Gastrocnemius medialis (tissue), 4 donors: ENCODE measurements around the gene KLK13. TPM values are rescaled to one million over a fixed set of nuclear protein-coding genes. Genes with fewer than 3 reads are reported as not detected.

Experiments used
- ATAC-seq, 2 donors: fragments of 150-250 bp; one replicate each; pipeline ENCODE4 v1.9.1; 2016
- DNase-seq, 2 donors: peaks; one replicate each; pipeline ENCODE4 v3.0.0-alpha.2; 2019
- H3K27ac ChIP-seq, 4 donors: fragments of 200-600 bp; sonication (generic); 1 replicate in 1 of 4; 2 replicates in 3 of 4; pipeline ENCODE4 v1.5.1; 2016 to 2018; ENCODE audit warnings: mild to moderate bottlenecking in 2 of 4, moderate library complexity in 1 of 4
- H3K27me3 ChIP-seq, 3 donors: fragments of 200-600 bp; sonication (generic) in 2 of 3; 1 replicate in 1 of 3; 2 replicates in 2 of 3; pipeline versions ENCODE4 v1.5.1 to v1.6.0; 2016 to 2019; ENCODE audit warnings: mild to moderate bottlenecking in 1 of 3, moderate library complexity in 1 of 3
- H3K36me3 ChIP-seq, 2 donors: fragments of 200-600 bp; sonication (generic) in 1 of 2; one replicate each; pipeline ENCODE4 v1.5.1; 2017 to 2018
- H3K4me1 ChIP-seq, 2 donors: fragments of 200-600 bp; sonication (generic) in 1 of 2; one replicate each; pipeline ENCODE4 v1.5.1; 2016 to 2017; ENCODE audit warnings: mild to moderate bottlenecking in 2 of 2
- H3K4me3 ChIP-seq, 4 donors: fragments of 200-600 bp; sonication (generic) in 3 of 4; 1 replicate in 1 of 4; 2 replicates in 3 of 4; pipeline ENCODE4 v1.5.1; 2016 to 2019; ENCODE audit warnings: mild to moderate bottlenecking in 2 of 4
- H3K9me3 ChIP-seq, 3 donors: fragments of 200-600 bp; sonication (generic) in 2 of 3; 1 replicate in 1 of 3; 2 replicates in 2 of 3; pipeline ENCODE4 v1.5.1; 2016 to 2019
- POLR2A ChIP-seq, 2 donors: fragments of 450-650 bp; IDR thresholded peaks; one replicate each; pipeline ENCODE4 v1.6.1; 2017; ENCODE audit warnings: antibody characterized with exemption in 2 of 2, mild to moderate bottlenecking in 2 of 2, moderate library complexity in 2 of 2
- in situ Hi-C, 4 donors: fragments of 200-750 bp; cut with MboI; loops; one replicate each; pipeline versions ENCODE4 v1.15.0 to v1.8.0; 2017; ENCODE audit warnings: low sequenced_read_pairs in 4 of 4
- intact Hi-C: fragments of 100-400 bp; cut with DNase I; formaldehyde crosslinking; loops from one replicate; pipeline ENCODE4 v1.15.1; 2023; ENCODE audit warnings: low total_unique reads
- total RNA-seq, 4 donors: library from RNA; depleted of rRNA; stranded (reverse); fragments of >200 nt; gene quantifications; one replicate each; pipeline versions ENCODE4 v1.1.0 to v1.2.3, GENCODE V29; 2016
- TF ChIP-seq, protein P1 (sequence below), 5 experiments: fragments of 450-650 bp in 3 of 5; fragments of 200-600 bp in 2 of 5; sonication (generic) in 2 of 5; IDR thresholded peaks in 4 of 5; conservative IDR thresholded peaks in 1 of 5; 1 replicate in 4 of 5; 2 replicates in 1 of 5; pipeline ENCODE4 v1.5.1; 2016 to 2019; ENCODE audit warnings: antibody characterized with exemption in 5 of 5, mild to moderate bottlenecking in 3 of 5, moderate library complexity in 3 of 5

KLK13 gene
- total RNA-seq, 4 donors from 2014 or later: not detected

DNA sequence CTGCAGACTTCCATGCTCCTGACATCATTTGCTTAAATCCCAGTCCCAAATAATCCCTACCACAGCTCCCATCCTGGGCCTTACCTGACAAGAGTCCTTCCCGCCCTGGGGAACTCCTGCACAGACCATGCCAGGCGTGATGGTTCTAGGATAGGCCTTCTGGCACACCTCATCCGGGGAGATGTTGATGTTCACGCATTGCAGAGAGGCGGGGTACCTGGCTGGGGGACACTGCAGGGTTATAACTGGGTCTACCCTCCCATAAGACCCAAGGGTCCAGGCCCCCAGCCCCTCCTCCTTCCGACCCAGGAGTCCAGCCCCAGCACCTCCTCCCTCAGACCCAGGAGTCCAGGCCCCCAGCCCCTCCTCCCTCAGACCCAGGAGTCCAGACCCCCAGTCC is 13.8 kb upstream of the KLK13 start:
- H3K4me1 ChIP-seq: no peaks in the 10 kb centered on the region
- no peaks in the 10 kb centered on the region for H3K27me3 ChIP-seq
- H3K9me3 ChIP-seq: no peaks in the 10 kb centered on the region
- in situ Hi-C loops: no loop called here
- H3K4me3 ChIP-seq: no peak overlapping the region
- DNase-seq: no peak
- H3K36me3 ChIP-seq: no peaks in the 10 kb centered on the region
- no peak for ATAC-seq
- H3K27ac ChIP-seq: no peak overlapping the region
- TF ChIP-seq POLR2A (IDR thresholded peaks at IDR 0.05): no peak
- TF ChIP-seq, protein P1, sequence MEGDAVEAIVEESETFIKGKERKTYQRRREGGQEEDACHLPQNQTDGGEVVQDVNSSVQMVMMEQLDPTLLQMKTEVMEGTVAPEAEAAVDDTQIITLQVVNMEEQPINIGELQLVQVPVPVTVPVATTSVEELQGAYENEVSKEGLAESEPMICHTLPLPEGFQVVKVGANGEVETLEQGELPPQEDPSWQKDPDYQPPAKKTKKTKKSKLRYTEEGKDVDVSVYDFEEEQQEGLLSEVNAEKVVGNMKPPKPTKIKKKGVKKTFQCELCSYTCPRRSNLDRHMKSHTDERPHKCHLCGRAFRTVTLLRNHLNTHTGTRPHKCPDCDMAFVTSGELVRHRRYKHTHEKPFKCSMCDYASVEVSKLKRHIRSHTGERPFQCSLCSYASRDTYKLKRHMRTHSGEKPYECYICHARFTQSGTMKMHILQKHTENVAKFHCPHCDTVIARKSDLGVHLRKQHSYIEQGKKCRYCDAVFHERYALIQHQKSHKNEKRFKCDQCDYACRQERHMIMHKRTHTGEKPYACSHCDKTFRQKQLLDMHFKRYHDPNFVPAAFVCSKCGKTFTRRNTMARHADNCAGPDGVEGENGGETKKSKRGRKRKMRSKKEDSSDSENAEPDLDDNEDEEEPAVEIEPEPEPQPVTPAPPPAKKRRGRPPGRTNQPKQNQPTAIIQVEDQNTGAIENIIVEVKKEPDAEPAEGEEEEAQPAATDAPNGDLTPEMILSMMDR (IDR thresholded peaks at IDR 0.05 in 4 of 5, conservative IDR thresholded peaks at IDR 0.05 in 1 of 5): no peak
- intact Hi-C loops: no loop called here

DNA sequence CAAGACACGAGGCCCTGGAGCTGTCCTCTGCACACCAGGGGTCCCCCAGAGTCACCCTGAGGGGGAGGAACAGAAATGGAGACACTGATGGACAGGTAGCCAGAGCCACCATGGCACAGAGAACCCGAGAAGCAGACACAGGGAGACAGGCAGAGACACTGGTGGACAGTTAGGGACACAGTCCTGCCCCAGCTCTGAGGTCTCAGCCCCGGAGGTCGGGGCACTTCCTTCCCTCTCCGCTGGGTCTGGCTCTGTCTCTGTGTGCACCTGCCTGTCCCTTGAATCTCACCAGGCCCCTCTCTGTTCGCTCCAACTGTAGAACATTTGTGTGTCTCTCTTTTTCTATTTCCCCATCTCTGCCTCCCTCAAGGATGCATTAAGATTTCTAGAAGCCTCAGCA is 13.2 kb upstream of the KLK13 start:
- H3K4me1 ChIP-seq: no peaks in the 10 kb centered on the region
- DNase-seq: no peak
- ATAC-seq: no peak
- intact Hi-C loops: no loop called here
- in situ Hi-C loops: no loop called here
- no peak overlapping the region for H3K4me3 ChIP-seq
- peaks cover 0 to under 1% (median 0%) of the 10 kb centered on the region in 3 donors for H3K27me3 ChIP-seq
- no peaks in the 10 kb centered on the region for H3K9me3 ChIP-seq
- H3K27ac ChIP-seq: no peak overlapping the region
- no peak for TF ChIP-seq POLR2A (IDR thresholded peaks at IDR 0.05)
- TF ChIP-seq, protein P1 (IDR thresholded peaks at IDR 0.05 in 4 of 5, conservative IDR thresholded peaks at IDR 0.05 in 1 of 5): no peak
- H3K36me3 ChIP-seq: no peaks in the 10 kb centered on the region

DNA sequence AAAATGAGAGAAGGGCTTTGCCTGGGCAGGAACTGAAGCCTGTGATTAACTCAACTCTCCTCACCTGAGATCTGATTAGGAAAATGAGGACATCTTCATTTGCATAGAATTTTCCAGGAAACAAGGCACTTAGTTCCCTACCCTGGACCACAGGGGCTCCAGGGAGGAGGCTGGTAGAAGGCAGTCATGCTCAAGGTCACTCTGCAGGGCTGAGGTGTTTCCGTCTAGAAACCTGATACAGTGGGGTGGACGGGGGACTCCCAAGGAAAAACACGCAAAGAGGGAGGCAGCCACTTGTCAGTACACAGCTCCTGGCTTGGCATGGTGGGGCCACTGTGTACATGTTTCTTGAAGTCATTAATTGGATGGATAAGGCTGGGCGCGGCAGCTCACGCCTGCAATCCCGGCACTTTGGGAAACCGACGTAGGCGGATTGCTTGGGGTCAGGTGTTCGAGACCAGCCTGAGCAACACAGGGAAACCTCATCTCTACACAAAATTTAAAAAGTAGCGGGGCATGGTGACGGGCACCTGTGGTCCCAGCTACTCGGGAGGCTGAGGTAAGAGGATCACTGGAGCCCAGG is 11.8 kb upstream of the KLK13 start:
- H3K36me3 ChIP-seq: no peaks in the 10 kb centered on the region
- TF ChIP-seq, protein P1 (IDR thresholded peaks at IDR 0.05 in 4 of 5, conservative IDR thresholded peaks at IDR 0.05 in 1 of 5): no peak
- no peak for TF ChIP-seq POLR2A (IDR thresholded peaks at IDR 0.05)
- H3K4me1 ChIP-seq: no peaks in the 10 kb centered on the region
- intact Hi-C loops (no loop called here), in situ Hi-C loops (no loop called here)
- no peaks in the 10 kb centered on the region for H3K9me3 ChIP-seq
- H3K4me3 ChIP-seq: no peak overlapping the region
- ATAC-seq (no peak), DNase-seq (no peak)
- no peak overlapping the region for H3K27ac ChIP-seq
- H3K27me3 ChIP-seq: peaks cover 0 to 4% (median 0%) of the 10 kb centered on the region in 3 donors

DNA sequence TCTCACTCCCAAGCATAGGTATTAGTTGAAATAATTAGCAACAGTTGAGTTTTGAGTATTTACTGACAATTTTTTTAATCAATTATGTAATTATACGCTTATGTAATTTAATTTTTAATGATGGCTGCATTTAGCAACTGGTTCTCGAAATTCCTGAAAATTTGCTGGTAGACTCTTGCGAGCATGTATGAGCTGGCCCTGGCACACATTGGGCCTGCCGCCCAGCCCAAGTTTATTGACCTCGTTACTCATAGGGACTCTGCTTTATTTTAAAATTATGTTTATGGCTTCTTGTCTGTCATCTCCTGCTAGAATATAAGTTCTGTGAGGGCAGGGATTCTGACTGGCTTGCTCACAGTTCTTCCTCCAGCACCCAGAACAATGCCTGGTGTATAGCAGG is 11.1 kb upstream of the KLK13 start:
- Histone ChIP-seq H3K27me3 (peaks cover 0 to 4% (median 0%) of the 10 kb centered on the region in 3 donors), H3K4me1 (no peaks in the 10 kb centered on the region), H3K9me3 (no peaks in the 10 kb centered on the region), H3K4me3 (no peak overlapping the region), H3K27ac (no peak overlapping the region), H3K36me3 (no peaks in the 10 kb centered on the region)
- intact Hi-C loops: no loop called here
- DNase-seq (no peak), ATAC-seq (no peak)
- TF ChIP-seq POLR2A (IDR thresholded peaks at IDR 0.05): no peak
- TF ChIP-seq, protein P1 (IDR thresholded peaks at IDR 0.05 in 4 of 5, conservative IDR thresholded peaks at IDR 0.05 in 1 of 5): no peak
- in situ Hi-C loops: no loop called here

DNA sequence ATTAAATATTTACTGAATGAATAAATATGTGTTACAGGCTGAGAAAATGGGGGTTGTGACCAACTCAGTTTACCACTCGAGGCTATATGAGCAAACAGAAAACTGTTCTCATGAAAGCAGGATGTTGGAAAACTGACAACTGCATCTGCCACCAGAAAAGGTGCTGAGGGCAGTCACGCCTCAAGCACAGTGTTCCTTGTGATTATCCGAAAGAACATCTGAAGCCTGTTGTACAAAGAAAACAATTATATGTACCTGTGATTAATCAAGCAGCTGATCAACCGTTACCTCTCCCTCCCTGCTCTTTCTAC is 6.2 kb upstream of the KLK13 start:
- peaks cover 0 to 4% (median 0%) of the 10 kb centered on the region in 3 donors for H3K27me3 ChIP-seq
- intact Hi-C loops: no loop called here
- no peak for ATAC-seq

More for the DNA sequence above, 6.2 kb upstream of the KLK13 start:
- no peak for DNase-seq
- no peak overlapping the region for H3K4me3 ChIP-seq
- in situ Hi-C loops: no loop called here
- no peaks in the 10 kb centered on the region for H3K9me3 ChIP-seq
- H3K4me1 ChIP-seq: no peaks in the 10 kb centered on the region
- TF ChIP-seq, protein P1 (IDR thresholded peaks at IDR 0.05 in 4 of 5, conservative IDR thresholded peaks at IDR 0.05 in 1 of 5): no peak
- TF ChIP-seq POLR2A (IDR thresholded peaks at IDR 0.05): no peak
- H3K36me3 ChIP-seq: no peaks in the 10 kb centered on the region
- H3K27ac ChIP-seq: no peak overlapping the region
